A549 (cell line): Measurements from ENCODE around the gene TUT4.

Source experiments
- JUN ChIP-seq, 2 experiments: fragments of >200 bp; sonication (Bioruptor Twin); formaldehyde crosslinking; IDR thresholded peaks; 2 replicates in 1 of 2; 3 replicates in 1 of 2; pipeline ENCODE4 v1.6.1; 2016 to 2017
- TF ChIP-seq, protein P1 (sequence below): IDR thresholded peaks from 2 replicates; pipeline ENCODE4 v1.6.1; 2012
- TF ChIP-seq, protein P2 (sequence below): fragments of >200 bp; sonication (Bioruptor Twin); formaldehyde crosslinking; IDR thresholded peaks from 3 replicates; pipeline ENCODE4 v1.5.1; 2016

DNA sequence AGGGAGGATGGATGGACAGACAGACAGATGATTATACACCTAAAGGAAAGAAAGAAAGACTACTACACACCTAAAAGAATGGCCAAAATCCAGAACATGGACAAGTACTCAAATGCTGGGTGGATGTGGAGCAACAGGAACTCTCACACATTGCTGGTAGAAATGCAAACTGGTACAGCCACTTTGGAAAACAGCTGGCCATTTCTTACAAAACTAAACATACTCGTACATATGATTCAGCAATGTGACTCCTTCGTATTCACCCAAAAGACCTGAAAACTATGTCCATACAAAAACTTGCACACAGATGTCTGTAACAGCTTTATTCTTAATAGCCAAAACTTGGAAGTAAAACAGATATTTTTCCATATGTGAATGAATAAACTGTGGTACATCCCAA is 97.2 kb downstream of the TUT4 start:
- TF ChIP-seq JUN (IDR thresholded peaks at IDR 0.05), result no peak
- TF ChIP-seq, protein P1, sequence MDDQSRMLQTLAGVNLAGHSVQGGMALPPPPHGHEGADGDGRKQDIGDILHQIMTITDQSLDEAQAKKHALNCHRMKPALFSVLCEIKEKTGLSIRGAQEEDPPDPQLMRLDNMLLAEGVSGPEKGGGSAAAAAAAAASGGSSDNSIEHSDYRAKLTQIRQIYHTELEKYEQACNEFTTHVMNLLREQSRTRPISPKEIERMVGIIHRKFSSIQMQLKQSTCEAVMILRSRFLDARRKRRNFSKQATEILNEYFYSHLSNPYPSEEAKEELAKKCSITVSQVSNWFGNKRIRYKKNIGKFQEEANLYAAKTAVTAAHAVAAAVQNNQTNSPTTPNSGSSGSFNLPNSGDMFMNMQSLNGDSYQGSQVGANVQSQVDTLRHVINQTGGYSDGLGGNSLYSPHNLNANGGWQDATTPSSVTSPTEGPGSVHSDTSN, result no peak
- TF ChIP-seq, protein P2, sequence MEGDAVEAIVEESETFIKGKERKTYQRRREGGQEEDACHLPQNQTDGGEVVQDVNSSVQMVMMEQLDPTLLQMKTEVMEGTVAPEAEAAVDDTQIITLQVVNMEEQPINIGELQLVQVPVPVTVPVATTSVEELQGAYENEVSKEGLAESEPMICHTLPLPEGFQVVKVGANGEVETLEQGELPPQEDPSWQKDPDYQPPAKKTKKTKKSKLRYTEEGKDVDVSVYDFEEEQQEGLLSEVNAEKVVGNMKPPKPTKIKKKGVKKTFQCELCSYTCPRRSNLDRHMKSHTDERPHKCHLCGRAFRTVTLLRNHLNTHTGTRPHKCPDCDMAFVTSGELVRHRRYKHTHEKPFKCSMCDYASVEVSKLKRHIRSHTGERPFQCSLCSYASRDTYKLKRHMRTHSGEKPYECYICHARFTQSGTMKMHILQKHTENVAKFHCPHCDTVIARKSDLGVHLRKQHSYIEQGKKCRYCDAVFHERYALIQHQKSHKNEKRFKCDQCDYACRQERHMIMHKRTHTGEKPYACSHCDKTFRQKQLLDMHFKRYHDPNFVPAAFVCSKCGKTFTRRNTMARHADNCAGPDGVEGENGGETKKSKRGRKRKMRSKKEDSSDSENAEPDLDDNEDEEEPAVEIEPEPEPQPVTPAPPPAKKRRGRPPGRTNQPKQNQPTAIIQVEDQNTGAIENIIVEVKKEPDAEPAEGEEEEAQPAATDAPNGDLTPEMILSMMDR, result no peak
